Panc1 (cell line): ENCODE measurements around the gene CTF1.

Experiments
- CTCF ChIP-seq: fragments of 450-650 bp; IDR thresholded peaks from 2 replicates; pipeline ENCODE4 v1.5.1; 2017; ENCODE audit warnings: mild to moderate bottlenecking
- POLR2AphosphoS5 ChIP-seq: IDR thresholded peaks from 2 replicates; pipeline ENCODE4 v1.6.1; 2012; ENCODE audit warnings: mild to moderate bottlenecking, low read depth, low read length, moderate library complexity
- REST ChIP-seq, 2 experiments: IDR thresholded peaks; 2 replicates each; pipeline ENCODE4 v1.6.1; 2011 to 2012; ENCODE audit warnings: low read depth in 2 of 2, control low read depth in 1 of 2, low read length in 1 of 2, mild to moderate bottlenecking in 1 of 2, moderate library complexity in 1 of 2; ENCODE audit not compliant: insufficient read depth in 1 of 2
- SIN3A ChIP-seq: IDR thresholded peaks from 2 replicates; pipeline ENCODE4 v1.6.1; 2012; ENCODE audit warnings: low read depth, mild to moderate bottlenecking, low read length, moderate library complexity, borderline replicate concordance; ENCODE audit not compliant: insufficient read depth
- TCF7L2 ChIP-seq: IDR thresholded peaks from 2 replicates; pipeline ENCODE4 v1.6.1; 2011; ENCODE audit warnings: mild to moderate bottlenecking, low read depth, low read length, inconsistent platforms

- no peak for TF ChIP-seq CTCF
- no peak for TF ChIP-seq REST (IDR thresholded peaks at IDR 0.05; ENCODE audit: insufficient read depth in 1 of 2, low read depth in 2 of 2, low read length in 1 of 2)
- TF ChIP-seq POLR2AphosphoS5 = no peak
- no peak for TF ChIP-seq SIN3A
- TF ChIP-seq TCF7L2 = no peak
Observed at GRCh38 chr16:30942426-30942806, 46.0 kb downstream of the CTF1 start.
